H54 (cell line): ENCODE measurements around the gene MAN1A2.
A peak's percentile ranks its signal among the peaks of the same experiment; 100 is the strongest.
"Not testable (repeated sequence)": the region's sequence is repeated elsewhere in the genome, so short reads cannot be mapped to it uniquely, and the experiment has no call there.

Source experiments
- DNase-seq: peaks from one replicate; pipeline ENCODE4 v3.0.0; 2011; ENCODE audit warnings: low spot score, mixed read lengths; ENCODE audit not compliant: insufficient read length
- FAIRE-seq: peaks from 3 replicates; lab custom pipeline; 2011; peaks lifted over from hg19 to GRCh38; lab: Jason Lieb, UNC
- POLR2A ChIP-seq: IDR thresholded peaks from 2 replicates; pipeline ENCODE4 v1.6.1; 2011; ENCODE audit warnings: low read depth, mild to moderate bottlenecking, low read length

MAN1A2 gene

DNA sequence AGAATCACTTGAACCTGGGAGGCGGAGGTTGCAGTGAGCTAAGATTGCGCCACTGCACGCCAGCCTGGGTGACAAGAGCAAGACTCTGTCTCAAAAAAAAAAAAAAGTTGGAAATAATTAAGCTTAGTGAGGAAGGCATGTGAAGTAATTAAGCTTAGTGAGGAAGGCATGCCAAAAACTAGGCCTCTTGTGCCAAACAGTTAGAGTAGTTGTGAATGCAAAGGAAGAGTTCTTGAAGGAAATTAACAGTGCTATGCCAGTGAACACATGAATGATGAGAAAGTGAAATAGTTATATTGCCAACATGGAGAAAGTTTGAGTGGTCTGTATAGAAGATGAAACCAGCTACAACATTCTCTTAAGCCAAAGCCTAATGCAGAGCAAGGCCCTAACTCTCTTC is 85.0 kb downstream of the MAN1A2 start:
- no peak for TF ChIP-seq POLR2A
- FAIRE-seq, result peak; percentile 30
- no peak for DNase-seq

DNA sequence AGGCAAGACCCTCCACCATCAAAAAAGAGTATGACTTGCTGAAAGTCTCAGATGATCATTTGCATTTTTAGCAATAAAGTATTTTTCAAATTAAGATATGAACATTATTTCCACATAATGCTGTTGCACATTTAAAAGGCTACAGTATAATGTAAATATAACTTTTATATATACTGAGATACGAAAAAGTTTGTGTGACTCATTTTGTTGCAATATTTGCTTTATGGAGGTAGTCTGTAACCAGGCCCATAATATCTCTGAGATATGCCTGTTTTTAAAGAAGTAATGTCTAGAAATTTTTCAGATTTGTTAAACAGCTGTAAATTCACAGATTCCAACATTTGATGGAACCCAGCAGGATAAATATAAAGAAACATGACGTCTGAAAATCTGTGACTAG is 86.7 kb downstream of the MAN1A2 start:
- FAIRE-seq (no peak), DNase-seq (no peak)
- no peak for TF ChIP-seq POLR2A

DNA sequence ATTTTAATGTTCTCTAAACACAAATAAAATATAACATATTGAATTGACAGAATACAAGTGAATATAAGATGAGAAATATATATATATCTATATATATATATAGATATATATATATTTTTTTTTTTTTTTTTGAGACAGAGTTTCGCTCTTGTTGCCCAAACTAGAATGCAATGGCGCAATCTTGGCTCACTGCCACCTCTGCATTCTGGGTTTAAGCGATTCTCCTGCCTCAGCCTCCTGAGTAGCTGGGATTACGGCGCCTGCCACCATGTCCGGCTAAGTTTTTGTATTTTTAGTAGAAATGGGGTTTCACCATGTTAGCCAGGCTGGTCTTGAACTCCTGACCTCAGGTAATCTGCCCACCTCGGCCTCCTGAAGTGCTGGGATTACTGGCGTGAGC is 91.2 kb downstream of the MAN1A2 start:
- not testable (repeated sequence) for FAIRE-seq, DNase-seq

DNA sequence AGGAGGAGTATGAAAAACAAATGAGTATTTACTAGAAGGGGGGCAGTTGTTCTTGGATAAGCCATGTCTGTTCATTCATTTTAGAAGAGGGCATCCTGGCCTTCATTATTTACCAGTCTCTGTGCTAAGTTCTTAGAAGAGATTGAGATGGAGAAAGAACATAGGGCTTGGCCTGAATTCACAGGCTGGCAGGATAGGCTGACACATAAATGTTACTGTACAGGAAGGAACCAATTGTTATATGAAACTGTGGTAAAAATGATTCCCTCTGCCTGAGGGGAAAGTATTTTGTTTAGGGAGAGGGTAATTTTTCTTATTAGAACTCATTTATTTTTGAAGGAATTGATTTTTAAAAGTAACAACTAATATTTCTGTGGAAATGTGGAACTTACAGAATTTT is 99.5 kb downstream of the MAN1A2 start:
- DNase-seq (no peak), FAIRE-seq (no peak)
- no peak for TF ChIP-seq POLR2A

DNA sequence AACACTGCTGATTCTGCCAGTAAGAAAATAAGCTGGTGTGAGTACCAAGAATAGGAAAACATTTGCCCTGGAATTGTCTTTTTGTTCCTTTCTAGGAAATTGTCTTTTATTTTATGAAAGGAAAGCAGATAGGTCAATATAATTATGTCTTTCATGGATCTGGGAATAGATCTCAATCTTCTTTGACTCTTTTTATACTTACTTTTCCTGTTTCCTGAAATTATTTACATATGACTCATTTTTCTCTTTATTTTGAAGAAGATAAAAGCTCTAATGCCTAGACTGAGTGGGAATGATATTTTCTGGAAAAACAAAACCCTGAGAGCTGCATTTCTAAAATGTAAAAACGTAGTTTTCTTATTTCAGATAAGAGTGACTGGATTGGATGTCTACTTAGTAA is 100.1 kb downstream of the MAN1A2 start:
- TF ChIP-seq POLR2A, result no peak
- DNase-seq (no peak), FAIRE-seq (no peak)

DNA sequence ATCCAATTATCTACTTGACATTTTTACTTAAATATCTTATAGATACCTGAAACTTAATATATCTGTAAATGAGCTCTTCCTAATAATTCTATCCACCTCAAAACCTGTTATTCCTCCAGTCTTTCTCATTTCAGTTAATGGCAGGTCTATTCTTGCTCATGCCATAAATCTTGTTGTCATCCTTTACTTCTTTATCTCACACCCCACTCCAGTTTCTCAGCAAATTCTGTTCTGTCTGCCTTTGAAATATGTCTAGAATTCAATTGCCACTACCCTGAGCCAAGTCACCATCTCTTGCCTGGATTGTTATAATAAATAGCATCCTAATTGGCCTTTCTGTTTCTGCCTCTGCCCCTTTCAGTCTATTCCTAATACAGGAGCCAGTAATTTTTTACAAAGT is 105.8 kb downstream of the MAN1A2 start:
- DNase-seq, result no peak
- no peak for TF ChIP-seq POLR2A

DNA sequence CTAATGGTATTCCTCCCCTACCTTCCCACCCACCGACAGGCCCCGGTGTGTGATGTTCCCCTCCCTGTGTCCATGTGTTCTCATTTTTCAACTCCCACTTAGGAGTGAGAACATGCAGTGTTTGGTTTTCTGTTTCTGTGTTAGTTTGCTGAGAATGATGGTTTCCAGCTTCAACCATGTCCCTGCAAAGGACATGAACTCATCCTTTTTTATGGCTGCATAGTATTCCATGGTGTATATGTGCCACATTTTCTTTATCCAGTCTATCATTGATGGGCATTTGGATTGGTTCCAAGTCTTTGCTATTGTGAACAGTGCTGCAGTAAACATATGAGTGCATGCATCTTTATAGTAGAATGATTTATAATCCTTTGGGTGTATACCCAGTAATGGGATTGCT is 108.2 kb downstream of the MAN1A2 start:
- not testable (repeated sequence) for DNase-seq, FAIRE-seq

More for the DNA sequence above, 105.8 kb downstream of the MAN1A2 start:
- no peak for FAIRE-seq

DNA sequence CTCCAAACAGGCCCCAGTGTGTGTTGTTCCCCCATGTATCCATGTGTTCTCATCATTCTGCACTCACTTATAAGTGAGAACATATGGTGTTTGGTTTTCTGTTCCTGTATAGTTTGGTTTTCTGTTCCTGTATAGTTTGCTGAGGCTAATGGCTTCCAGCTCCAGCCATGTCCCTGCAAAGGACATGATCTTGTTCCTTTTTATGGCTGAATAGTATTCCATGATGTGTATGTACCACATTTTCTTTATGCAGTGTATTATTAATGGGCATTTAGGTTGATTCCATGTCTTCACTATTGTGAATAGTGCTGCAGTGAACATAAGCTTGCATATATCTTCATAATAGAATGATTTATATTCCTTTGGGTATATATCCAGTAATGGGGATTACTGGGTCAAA is 111.8 kb downstream of the MAN1A2 start:
- no peak for DNase-seq
- TF ChIP-seq POLR2A, result no peak
- FAIRE-seq, result no peak

DNA sequence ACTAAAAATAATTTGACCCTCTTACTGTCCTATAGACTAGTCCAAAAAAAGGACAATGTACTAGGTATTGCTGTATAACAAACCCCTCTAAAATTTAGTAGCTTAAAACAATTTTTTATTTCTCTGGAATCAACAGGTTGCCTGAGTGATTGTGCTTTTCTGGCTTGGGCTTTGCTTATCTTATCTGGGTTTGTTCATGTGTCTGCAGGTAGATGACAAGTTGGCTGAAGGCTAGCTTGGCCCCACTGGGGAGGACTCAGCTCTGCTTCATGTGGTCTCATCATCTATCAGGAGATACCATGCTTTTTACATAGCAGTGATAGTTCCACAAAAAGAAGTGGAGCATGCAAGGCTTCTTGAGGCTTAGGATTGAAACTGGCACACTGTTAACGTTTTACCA is 114.2 kb downstream of the MAN1A2 start:
- no peak for TF ChIP-seq POLR2A
- DNase-seq, result no peak
- no peak for FAIRE-seq

DNA sequence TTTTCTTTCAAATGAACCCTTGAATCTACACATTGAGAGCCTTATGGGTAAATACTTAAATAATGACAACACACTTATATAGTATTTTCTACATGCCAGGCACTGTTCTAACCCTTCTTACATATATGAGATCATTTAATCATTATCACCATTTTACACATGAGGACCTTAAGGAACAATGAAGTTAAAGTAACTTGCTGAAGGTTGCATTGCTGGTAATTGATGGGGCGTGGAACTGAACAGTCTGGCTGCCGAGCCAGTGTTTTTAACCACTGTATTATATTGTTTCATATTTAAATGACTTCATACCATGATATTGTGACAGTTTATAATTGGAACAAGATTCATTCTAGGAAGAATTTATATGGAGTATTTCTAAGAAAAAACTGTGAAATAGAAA is 126.7 kb downstream of the MAN1A2 start:
- DNase-seq (no peak), FAIRE-seq (no peak)
- no peak for TF ChIP-seq POLR2A

DNA sequence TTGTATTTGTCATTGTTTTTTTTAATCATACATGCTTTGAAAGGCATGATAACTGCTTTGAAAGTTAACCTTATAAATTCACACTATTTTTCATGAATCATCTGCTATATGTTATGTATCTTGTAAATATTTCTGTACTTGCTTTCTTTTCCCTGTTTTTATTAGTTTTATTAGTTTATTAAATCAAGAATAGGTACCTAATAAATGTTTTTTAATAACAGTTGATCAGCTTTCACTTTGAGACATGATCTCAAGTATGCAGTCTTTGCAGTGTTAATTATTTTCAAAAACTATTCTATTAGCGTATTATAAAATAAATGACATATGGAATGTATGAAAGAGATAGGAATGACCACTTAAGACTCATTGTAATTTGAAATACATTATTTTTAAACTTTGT is 127.8 kb downstream of the MAN1A2 start:
- FAIRE-seq (no peak), DNase-seq (no peak)

DNA sequence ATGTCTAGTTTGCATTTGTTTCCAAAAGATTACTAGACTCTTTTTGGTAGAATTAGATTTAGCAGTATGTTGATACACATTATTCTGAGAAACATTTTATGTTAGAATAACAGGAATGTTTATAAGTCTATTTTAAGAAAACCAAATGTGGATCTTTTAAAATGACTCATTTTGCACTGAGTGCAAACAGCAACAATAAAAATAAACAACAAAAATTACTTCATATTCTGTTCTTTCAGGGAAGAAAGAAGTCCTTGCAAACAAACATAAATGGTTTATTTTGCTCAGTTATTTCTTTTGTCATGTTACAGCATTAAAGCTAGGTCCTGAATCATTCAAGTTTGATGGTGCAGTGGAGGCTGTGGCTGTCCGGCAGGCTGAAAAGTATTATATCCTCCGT is 131.8 kb downstream of the MAN1A2 start:
- no peak for FAIRE-seq
- no peak for TF ChIP-seq POLR2A

More for the DNA sequence above, 127.8 kb downstream of the MAN1A2 start:
- TF ChIP-seq POLR2A, result no peak

DNA sequence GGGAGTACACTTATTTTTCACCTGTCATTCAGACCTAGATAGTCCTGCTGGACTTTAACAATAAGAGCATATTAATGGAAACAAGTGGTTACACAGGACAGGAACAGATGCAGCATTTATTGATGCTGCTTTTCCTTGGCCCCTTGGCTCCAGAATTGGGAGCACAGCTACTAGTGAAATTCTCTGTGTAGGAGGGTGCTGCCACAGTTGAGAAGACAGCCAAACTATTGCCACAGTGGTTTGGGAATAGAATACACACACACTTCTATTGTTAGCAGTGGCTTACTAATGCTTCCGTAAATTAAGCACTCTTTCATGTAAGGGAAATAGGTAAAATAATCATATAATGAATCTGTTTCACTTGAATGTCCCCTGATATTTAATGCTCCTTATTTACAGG is 133.3 kb downstream of the MAN1A2 start:
- DNase-seq (no peak), FAIRE-seq (no peak)
- TF ChIP-seq POLR2A, result no peak

More for the DNA sequence above, 131.8 kb downstream of the MAN1A2 start:
- no peak for DNase-seq

DNA sequence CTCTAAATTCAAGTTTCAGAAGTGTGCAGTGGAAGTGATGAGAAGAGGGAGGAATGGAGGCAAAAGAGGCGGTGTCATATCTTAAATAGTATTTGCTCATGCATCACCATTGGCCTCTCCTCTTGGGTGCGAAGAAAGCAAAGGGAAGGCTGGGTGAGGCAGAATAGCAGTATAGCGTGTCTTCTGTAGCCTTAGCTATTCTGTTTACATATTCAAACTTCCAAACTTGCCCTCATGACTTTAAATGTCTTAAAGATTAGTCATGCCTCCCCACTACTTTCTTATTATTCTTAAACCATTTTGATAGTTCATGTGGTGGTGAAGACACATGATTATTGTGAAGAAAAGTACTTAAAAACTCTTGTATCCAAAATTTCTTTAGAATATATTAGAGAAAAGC is 134.0 kb downstream of the MAN1A2 start:
- FAIRE-seq (no peak), DNase-seq (no peak)
- no peak for TF ChIP-seq POLR2A

DNA sequence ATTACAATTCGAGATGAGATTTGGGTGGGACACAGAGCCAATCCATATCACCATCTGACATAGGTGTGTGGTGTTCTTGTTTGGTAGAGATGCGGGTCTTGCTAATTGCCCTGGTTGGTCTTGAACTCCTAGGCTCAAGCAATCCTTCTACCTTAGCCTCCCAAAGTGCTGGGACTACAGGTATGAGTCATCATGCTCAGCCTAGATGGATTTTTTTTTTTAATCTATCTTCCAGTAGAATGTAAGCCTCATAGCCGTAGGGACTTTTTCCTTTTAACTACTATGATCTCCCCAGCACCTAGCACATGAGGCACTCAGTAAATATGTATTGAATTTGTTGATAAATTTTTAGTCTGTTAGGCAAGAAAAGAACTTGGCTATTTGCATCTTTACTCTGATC is 144.0 kb downstream of the MAN1A2 start:
- DNase-seq (no peak), FAIRE-seq (no peak)
- no peak for TF ChIP-seq POLR2A

DNA sequence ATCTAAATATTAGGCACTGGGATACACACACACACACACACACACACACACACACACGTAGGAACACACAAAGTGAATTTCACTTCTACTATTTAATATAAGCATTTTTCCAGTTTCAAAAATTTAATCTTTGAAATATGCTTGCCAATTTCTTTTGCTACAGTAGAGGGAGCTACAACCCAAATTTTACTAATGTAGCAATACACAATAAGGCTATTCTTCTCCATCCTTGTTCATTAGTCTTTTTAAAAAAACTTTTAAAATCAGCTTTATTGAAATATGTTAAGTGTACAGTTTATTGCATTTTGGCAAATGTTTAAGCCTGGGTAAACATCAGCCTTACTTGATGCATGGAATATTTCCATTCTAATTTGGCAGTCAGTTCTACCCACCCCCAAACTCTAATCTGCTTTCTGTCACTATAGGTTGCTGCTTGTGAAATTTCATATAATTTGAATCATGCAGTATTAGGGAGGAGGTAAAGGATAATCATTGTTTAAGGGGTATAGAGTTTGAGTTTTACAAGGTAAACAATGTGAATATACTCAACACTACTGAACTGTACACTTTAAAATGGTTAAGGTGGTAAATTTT is 145.6 kb downstream of the MAN1A2 start:
- DNase-seq, result no peak
- FAIRE-seq, result peak; percentile 30
- TF ChIP-seq POLR2A, result no peak
